GM21576 (cell line): ENCODE data around the gene TNRC6A.

ENCODE experiments used
- ATAC-seq: cut with Tn5 transposase; IDR thresholded peaks from one replicate; pipeline ENCODE4 v1.9.1; 2021; ENCODE audit warnings: mild to moderate bottlenecking, moderate library complexity; ENCODE audit not compliant: unreplicated experiment

Gene TNRC6A

GRCh38 chr16:24863582-24864437 lies 134.4 kb downstream of the TNRC6A start:
- no peak for ATAC-seq

- no peak for ATAC-seq
These were observed 139.6 kb downstream of the TNRC6A start for GRCh38 chr16:24869033-24869432.

GRCh38 chr16:24871891-24872290 lies 142.4 kb downstream of the TNRC6A start:
- no peak for ATAC-seq

GRCh38 chr16:24873028-24873427 lies 143.6 kb downstream of the TNRC6A start:
- no peak for ATAC-seq

- ATAC-seq: no peak
These were observed 146.0 kb downstream of the TNRC6A start for GRCh38 chr16:24875466-24875865.
